NCI-H526 (cell line): Measurements from ENCODE around the gene KIRREL3.

Experiments
- DNase-seq, 2 experiments: peaks; one replicate each; lab custom pipeline; 2025; lab: John Stamatoyannopoulos, UW

KIRREL3 gene

GRCh38 chr11:126870021-126870420 is 130.5 kb downstream of the KIRREL3 start:
- no peak for DNase-seq

GRCh38 chr11:126868741-126869140 is 131.8 kb downstream of the KIRREL3 start:
- DNase-seq, result no peak

DNA sequence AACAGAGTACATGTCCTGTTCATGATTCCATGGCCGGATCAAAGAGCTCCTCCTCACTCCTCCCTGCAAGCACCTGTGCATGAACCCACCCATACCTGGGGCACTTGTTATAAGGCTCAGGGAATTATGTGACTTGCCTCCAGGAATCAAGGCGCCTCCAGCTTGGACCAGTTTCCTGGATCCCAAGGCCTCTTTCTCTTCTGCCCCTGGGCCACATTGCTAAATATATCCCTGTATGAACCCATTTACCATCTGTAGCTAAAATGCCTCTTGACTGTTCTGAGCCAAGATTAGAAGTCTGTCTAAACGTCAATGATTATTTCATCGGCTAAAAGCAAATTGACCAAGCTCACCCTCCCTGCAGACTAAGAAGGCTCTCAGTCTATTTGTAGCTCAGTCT is 135.6 kb downstream of the KIRREL3 start:
- DNase-seq, result no peak

- DNase-seq, result no peak
These were observed 137.1 kb downstream of the KIRREL3 start for GRCh38 chr11:126863294-126863997.

GRCh38 chr11:126862664-126863243 is 137.8 kb downstream of the KIRREL3 start:
- DNase-seq, result peak in 1 of 2 experiments; percentile 56

DNA sequence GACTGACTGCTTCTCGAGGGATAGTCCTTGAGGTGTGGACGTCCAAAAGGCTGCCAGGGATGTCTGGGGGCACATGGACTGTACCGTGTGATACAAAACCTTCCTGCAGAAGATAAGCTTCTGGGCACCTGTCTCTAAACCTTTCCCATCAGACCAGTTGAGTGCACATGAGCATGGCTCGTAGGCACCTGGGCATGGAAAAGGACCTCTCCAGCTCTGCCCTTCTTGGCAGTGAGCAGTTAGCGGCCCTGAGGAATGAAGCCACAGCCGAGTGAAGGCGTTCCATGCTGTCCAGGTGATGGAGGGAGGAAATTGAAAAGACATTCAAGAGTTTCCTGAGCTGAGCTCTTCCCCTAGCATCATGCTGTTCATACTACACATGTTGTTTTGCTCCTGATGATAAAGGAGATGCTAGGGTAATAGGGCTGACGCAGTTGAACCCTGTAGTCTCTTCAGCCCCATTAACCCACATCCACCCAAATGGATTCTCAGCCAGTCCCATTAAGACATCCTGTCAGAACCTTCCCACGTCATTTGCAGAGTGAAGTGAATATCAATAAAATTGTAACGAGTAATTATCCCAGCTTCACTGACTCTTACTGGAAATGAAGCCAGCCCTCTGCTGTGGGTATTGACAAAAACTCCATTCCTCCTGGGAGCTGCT is 138.6 kb downstream of the KIRREL3 start:
- no peak for DNase-seq

DNA sequence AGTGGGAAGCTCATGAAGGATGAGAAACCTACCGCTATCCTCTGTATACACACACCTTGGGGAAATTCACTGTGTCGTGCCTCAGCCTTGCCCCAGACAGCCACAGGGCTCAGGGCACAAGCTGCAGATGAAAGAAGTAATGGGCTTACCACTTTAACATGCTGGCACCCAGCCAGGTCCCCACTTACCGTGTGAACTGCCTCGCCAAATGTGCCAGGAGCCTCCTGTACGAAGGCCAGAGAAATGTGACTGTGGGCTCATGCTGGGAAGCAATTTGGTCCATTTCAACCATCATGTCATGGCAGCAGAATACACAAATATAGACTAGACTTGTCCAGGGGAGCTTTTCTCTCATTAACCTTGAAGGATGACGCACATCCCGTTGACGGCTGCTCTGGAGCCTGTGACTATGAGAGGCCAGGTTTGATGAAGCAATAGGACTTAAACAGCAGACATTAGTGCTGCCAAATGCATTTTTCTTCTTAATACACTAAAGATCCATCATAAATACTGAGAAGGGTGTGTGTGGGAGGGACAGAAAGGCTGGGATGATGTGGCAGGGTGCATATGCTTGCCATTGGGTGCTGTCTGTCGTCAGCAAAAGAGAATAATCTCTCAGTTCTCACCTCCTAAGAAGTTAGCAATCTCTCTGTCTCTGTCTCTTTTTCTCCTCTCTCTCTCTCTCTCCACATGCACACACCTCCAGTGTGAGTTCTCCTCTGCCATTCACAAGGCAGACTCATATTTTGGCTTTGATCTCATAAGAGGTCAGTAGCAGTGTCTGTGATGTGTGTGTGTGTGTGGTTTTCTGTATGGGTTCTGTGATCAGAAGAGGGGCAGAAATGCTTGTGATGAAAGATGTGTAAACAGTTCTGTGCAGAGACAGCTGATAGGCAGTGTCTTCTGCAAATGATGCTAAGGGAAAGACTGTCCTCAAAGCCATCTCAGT is 142.4 kb downstream of the KIRREL3 start:
- no peak for DNase-seq

DNA sequence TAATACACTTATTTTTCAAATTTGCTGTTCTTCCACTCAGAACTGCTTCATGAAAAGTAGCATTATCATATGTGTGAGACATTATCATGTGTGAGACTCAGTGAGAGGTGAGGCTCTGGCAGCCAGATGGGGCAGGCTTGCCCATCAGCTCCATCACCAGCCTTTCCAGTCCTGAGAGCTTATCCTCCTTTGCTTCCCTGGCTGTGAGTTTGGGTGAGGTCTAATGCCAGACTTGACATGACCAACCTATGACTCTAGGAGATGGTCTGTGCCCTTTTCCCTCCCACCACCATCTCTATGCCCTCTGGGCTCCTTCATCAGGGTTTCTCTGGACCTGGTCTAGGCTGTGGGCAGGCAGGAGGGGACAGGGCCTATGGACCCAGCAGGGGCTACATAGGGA is 145.0 kb downstream of the KIRREL3 start:
- DNase-seq, result no peak

DNA sequence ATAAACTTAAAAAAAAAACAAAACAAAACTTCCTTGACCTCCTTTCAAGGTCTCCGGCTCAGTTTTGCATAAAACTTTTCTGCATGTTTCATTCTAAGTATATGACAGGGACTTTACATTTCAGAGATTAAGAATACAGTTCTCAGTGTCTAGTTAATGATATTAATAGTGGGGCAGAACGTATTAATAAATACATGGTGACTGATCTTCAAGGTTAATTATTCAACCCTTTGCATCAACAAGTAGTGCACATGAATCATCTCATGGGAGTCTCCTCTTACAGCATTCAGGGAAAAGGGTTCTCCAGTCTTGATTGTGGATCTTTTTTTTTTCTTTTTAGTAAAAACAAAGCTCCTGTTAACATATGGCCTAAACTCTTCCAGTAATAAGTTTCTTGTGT is 146.8 kb downstream of the KIRREL3 start:
- no peak for DNase-seq

- no peak for DNase-seq
These were observed 155.8 kb downstream of the KIRREL3 start for GRCh38 chr11:126844789-126845188.

- no peak for DNase-seq
These were observed 157.5 kb downstream of the KIRREL3 start for GRCh38 chr11:126843096-126843495.

- no peak for DNase-seq
These were observed 158.6 kb downstream of the KIRREL3 start for GRCh38 chr11:126841999-126842398.

- DNase-seq, result peak in 1 of 2 experiments; percentile 21
These were observed 159.6 kb downstream of the KIRREL3 start for GRCh38 chr11:126840975-126841374.

DNA sequence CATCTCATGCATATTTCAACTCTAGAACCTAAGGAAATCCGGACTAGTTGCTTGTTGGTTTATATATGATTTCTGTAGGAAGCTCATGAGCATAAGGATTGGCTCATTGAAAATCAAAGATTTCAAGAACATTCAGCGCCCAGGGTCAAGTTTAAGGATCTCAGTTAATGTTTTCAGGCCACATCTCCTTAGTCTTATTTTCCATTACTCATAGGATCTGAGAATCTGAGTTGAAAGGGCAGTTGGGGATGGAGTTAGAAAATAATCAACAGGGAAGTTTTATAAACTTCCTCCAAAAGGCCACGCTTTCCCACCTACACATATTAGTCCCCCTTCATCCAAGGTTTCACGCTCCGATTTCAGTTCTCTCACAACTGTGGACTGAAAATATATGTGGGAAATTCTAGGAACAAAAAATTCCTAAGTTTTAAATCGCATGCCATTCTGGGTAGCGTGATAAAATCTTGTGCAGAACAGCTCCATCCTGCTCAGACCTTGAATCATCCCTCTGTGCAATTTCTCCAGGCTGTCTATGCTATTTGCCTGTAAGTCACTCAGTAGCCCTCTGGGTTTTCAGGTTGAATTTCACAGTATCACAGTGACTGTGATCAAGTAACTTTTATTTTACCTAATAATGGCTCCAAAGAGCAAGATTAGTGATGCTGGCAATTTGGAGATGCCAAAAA is 160.2 kb downstream of the KIRREL3 start:
- DNase-seq, result peak in 1 of 2 experiments; percentile 20

DNA sequence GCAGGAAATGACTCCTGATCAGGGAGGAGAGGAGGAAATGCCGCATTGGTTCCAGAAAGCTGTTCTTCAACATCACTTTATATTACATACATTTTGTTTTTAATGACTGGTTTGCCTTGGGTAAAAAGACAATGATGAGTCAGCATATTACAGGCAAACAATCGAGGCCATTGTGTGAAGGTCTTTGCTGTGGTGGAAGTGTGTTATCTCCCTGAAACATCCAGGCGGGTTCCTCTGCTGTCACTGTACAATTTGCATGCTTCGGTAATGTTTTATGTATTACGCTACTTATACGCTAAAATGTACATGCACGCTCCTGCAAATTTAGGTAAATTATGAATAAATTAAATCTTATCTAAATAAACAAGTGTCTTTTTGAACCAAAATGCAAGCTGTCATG is 161.1 kb downstream of the KIRREL3 start:
- DNase-seq, result peak; percentile 99

DNA sequence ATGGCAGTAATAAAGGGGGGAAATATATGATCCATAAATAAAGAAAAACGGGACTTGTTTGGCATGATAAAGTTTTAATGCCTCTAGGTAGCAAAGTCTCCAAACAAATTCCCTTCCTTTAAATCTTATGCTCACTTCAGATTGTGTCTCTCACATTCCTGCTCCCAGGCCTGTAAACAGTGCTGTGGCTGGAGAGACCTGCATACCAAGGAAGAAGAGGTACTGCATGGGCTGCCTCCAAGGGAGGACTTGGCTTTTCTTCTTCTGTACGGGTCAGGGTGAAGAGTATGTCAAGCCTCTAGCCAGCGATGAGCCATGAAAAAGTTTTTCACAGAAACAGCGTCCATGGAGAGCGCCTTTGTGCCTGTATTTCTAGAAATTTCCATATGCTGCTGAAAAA is 161.8 kb downstream of the KIRREL3 start:
- DNase-seq, result peak; percentile 46 to 49

GRCh38 chr11:126837581-126837980 is 163.0 kb downstream of the KIRREL3 start:
- DNase-seq, result no peak

DNA sequence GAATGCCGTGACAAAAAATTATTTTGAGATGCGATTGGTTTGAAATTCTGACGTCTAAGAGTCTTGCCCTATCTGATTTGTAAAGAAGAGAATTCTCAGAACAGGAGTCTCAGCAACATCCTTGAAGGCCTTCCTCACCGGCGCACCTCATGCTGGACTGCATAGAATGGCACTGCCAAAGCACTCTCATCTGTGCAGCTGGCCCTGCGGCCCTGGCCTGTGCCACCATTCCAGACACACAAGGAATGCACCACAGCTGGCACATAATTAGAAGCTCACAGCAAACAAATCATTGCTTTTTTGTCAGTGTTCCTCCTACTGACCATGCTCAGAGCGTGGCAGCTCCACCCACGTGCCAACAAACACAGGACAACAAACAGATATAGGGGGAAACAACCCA is 166.0 kb downstream of the KIRREL3 start:
- DNase-seq, result no peak

GRCh38 chr11:126834149-126834548 is 166.4 kb downstream of the KIRREL3 start:
- no peak for DNase-seq

DNA sequence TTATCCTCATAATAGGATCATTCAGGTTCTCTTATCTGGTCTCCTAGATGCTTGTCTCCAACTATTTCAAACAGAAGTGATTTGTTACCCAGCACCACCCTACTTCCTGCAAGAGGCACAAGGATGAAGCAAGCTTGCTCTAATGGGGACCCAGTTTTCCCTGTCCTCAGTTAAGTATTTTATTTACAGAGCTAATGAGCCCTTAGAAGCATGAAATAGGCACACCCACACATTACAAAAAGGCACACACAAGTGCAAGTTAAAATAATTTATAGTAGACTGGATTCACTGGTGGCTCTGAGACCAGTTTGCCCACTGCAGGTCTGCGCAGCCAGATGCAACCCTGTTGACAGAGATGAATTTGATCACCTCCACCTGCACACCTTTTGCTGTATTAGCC is 167.5 kb downstream of the KIRREL3 start:
- no peak for DNase-seq

DNA sequence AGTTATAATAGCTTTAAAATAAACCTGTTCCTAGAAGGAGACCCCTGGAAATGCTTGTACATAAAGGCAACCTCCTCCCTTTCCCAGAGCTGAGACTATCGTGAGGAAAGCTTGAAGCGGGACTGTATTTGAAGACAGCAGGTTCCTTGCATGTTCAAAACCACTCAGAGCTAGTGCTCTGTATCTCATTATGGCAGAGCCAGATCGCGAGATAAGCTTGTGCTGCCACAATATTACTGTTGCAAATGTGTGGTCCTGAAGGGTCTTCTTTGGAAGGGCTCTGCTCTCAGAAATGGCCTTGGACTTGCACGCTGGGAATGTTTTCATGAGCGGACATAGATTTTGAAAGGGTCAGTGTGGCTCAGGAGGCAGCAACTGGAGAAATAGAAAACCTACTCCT is 168.2 kb downstream of the KIRREL3 start:
- DNase-seq, result no peak
